NOMO-1 (cell line): Measurements from ENCODE around the gene AUP1.

Experiments
- DNase-seq, 2 experiments: peaks; one replicate each; lab custom pipeline; 2025; ENCODE audit not compliant: unreplicated experiment in 2 of 2; lab: John Stamatoyannopoulos, UW

AUP1 gene

GRCh38 chr2:74515271-74515980 is 14.1 kb downstream of the AUP1 start:
- no peak for DNase-seq

GRCh38 chr2:74514368-74515270 is 14.9 kb downstream of the AUP1 start, which contains the start of gene TLX2:
TSS of gene TLX2 (plus strand) at chr2:74514450. CDS start at chr2:74514807, 357 bp downstream.
- no peak for DNase-seq

- DNase-seq: no peak
Observed at GRCh38 chr2:74513605-74514367, 15.7 kb downstream of the AUP1 start.

- DNase-seq: no peak
Observed at GRCh38 chr2:74512744-74513604, 16.5 kb downstream of the AUP1 start.

GRCh38 chr2:74511104-74511989 is 18.2 kb downstream of the AUP1 start:
- DNase-seq: no peak

GRCh38 chr2:74510272-74510671 is 19.2 kb downstream of the AUP1 start:
- no peak for DNase-seq

GRCh38 chr2:74507926-74508520 is 21.5 kb downstream of the AUP1 start:
- DNase-seq: peak in 1 of 2 experiments; percentile 19

GRCh38 chr2:74507145-74507925 is 22.2 kb downstream of the AUP1 start, which contains the start of gene PCGF1:
TSS of gene PCGF1 (minus strand) at chr2:74507695. CDS start at chr2:74507668, 27 bp downstream.
- DNase-seq: peak; percentile 91

- DNase-seq: no peak
Observed at GRCh38 chr2:74505448-74506246, 23.9 kb downstream of the AUP1 start.

- DNase-seq: no peak
Observed at GRCh38 chr2:74504591-74504990, 24.9 kb downstream of the AUP1 start.

- DNase-seq: no peak
Observed at GRCh38 chr2:74503506-74504475, 25.7 kb downstream of the AUP1 start.

- DNase-seq: peak; percentile 64 to 81
Observed at GRCh38 chr2:74502720-74503505, 26.6 kb downstream of the AUP1 start.

- DNase-seq: peak; percentile 33
Observed at GRCh38 chr2:74502147-74502719, 27.3 kb downstream of the AUP1 start.

- no peak for DNase-seq
Observed at GRCh38 chr2:74501335-74502071, 28.0 kb downstream of the AUP1 start.
